DND-41 (cell line): ENCODE measurements around the gene HSPA1B.

Experiments
- EZH2 ChIP-seq: IDR thresholded peaks from 3 replicates; pipeline ENCODE4 v1.6.1; 2012; ENCODE audit warnings: borderline replicate concordance, low read depth, mild to moderate bottlenecking, moderate library complexity, low read length, inconsistent platforms; ENCODE audit not compliant: severe bottlenecking
- TF ChIP-seq, protein P1 (sequence below): IDR thresholded peaks from 2 replicates; pipeline ENCODE4 v1.5.1; 2012; ENCODE audit warnings: borderline replicate concordance, low read length, moderate library complexity, mild to moderate bottlenecking; ENCODE audit not compliant: poor library complexity, severe bottlenecking; ENCODE audit errors: extremely low read depth

DNA sequence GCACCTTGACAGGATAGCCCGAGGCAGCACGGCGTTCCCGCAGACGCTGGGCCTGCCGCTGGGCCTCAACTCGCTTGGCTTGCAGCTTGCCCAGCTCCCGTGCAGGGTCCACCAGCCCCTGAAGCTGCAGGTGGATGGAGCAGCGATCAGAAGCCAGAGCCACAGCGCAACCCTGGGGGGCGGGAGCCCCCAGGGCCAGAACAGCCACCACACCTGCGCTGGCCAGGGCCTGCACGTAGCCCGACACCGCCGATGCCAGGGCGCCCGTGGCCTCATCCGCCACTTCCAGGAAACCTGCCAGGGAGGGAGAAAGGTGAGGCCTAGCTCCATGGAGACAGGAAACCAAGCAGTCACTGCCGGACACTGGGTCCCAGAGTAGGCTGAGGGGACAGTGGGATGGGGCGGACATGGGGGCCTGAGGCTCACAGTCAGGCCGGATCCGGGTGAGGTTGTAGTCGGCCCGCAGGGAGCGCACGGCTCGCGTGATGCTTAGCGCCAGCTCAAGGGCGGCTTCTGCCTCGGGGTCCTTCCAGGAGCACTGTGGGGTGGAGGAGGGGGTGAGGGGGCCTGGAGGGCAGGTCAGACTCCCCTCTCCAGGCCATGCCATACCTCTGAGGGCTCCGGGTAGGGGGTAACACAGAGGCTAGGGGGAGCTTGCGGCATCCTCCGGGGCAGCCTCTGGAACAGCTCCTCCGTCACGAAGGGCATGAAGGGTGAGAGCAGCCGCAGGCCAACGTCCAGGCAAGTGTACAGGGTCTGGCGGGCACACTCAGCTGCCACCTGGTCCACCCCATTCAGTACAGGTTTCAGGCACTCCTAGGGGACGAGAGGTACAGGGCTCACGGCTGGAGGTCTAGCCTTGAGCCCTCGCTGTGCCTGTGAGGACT, 48.3 kb upstream of the HSPA1B start:
- TF ChIP-seq, protein P1, sequence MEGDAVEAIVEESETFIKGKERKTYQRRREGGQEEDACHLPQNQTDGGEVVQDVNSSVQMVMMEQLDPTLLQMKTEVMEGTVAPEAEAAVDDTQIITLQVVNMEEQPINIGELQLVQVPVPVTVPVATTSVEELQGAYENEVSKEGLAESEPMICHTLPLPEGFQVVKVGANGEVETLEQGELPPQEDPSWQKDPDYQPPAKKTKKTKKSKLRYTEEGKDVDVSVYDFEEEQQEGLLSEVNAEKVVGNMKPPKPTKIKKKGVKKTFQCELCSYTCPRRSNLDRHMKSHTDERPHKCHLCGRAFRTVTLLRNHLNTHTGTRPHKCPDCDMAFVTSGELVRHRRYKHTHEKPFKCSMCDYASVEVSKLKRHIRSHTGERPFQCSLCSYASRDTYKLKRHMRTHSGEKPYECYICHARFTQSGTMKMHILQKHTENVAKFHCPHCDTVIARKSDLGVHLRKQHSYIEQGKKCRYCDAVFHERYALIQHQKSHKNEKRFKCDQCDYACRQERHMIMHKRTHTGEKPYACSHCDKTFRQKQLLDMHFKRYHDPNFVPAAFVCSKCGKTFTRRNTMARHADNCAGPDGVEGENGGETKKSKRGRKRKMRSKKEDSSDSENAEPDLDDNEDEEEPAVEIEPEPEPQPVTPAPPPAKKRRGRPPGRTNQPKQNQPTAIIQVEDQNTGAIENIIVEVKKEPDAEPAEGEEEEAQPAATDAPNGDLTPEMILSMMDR = no peak
- TF ChIP-seq EZH2 = no peak
